ENCODE results near the gene TRIML1. TPM values are rescaled to one million over a fixed set of nuclear protein-coding genes. Genes with fewer than 3 reads are reported as not detected.
A peak's percentile ranks its signal among the peaks of the same experiment; 100 is the strongest.
"Not testable (repeated sequence)": the region's sequence is repeated elsewhere in the genome, so short reads cannot be mapped to it uniquely, and the experiment has no call there.

TRIML1 gene
- total and polyA plus RNA-seq, 2 experiments from 2014 or later = not detected

- no peak for DNase-seq (ENCODE audit: low spot score)
- Histone ChIP-seq H3K27me3 (no peaks in the 10 kb centered on the region), H3K27ac (no peak overlapping the region), H3K36me3 (replicated peaks; ENCODE audit: insufficient read depth, low read depth) (no peaks in the 10 kb centered on the region), H3K4me3 (no peak overlapping the region), H2AFZ (no peak overlapping the region), H3K9me2 (replicated peaks; ENCODE audit: insufficient read depth) (no peaks in the 10 kb centered on the region), H3K79me2 (no peaks in the 10 kb centered on the region), H3K4me2 (no peak overlapping the region), H3K4me1 (ENCODE audit: insufficient read depth) (no peaks in the 10 kb centered on the region), H3K9me3 (ENCODE audit: low read depth) (no peaks in the 10 kb centered on the region), H4K20me1 (ENCODE audit: insufficient read depth, poor library complexity, severe bottlenecking) (no peaks in the 10 kb centered on the region)
- 86% methylated on average over 10 of the region's 11 CpGs for WGBS (ENCODE audit: low lambda C conversion rate, missing lambda C conversion rate)
- TF ChIP-seq EZH2 (IDR thresholded peaks at IDR 0.05; ENCODE audit: borderline replicate concordance) (no peak), EZH2phosphoT487 (IDR thresholded peaks at IDR 0.05; ENCODE audit: low read depth, severe bottlenecking, unreplicated experiment) (no peak)
- TF ChIP-seq, protein P1, sequence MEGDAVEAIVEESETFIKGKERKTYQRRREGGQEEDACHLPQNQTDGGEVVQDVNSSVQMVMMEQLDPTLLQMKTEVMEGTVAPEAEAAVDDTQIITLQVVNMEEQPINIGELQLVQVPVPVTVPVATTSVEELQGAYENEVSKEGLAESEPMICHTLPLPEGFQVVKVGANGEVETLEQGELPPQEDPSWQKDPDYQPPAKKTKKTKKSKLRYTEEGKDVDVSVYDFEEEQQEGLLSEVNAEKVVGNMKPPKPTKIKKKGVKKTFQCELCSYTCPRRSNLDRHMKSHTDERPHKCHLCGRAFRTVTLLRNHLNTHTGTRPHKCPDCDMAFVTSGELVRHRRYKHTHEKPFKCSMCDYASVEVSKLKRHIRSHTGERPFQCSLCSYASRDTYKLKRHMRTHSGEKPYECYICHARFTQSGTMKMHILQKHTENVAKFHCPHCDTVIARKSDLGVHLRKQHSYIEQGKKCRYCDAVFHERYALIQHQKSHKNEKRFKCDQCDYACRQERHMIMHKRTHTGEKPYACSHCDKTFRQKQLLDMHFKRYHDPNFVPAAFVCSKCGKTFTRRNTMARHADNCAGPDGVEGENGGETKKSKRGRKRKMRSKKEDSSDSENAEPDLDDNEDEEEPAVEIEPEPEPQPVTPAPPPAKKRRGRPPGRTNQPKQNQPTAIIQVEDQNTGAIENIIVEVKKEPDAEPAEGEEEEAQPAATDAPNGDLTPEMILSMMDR (IDR thresholded peaks at IDR 0.05; ENCODE audit: poor library complexity) = no peak
These were observed 7.9 kb downstream of the TRIML1 start for GRCh38 chr4:188147176-188147575.

DNA sequence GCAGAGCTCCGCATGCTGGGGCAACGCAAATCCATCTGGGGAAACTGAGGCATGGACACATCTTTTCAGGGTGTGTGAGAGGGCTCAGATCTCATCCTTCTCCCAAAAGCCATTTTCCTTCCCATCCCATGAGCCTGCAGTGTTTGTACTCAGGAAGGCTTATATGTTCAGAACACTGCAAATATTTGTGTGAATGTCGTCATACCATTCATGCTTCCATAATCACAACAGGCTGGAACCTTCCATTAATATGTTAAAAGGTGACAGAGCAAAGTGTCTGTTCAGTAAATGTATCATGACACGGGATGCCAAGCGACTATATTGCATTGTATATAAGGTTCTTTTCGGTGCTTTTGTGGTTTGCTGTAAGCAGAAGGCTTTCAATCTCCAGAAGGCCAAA lies 8.5 kb downstream of the TRIML1 start:
- Histone ChIP-seq H3K79me2 (no peaks in the 10 kb centered on the region), H3K27me3 (no peaks in the 10 kb centered on the region), H2AFZ (no peak overlapping the region), H3K4me1 (ENCODE audit: insufficient read depth) (no peaks in the 10 kb centered on the region), H3K27ac (no peak overlapping the region), H4K20me1 (ENCODE audit: insufficient read depth, poor library complexity, severe bottlenecking) (no peaks in the 10 kb centered on the region), H3K9me2 (replicated peaks; ENCODE audit: insufficient read depth) (no peaks in the 10 kb centered on the region), H3K4me3 (no peak overlapping the region), H3K4me2 (no peak overlapping the region), H3K9me3 (ENCODE audit: low read depth) (no peaks in the 10 kb centered on the region), H3K36me3 (replicated peaks; ENCODE audit: insufficient read depth, low read depth) (no peaks in the 10 kb centered on the region)
- WGBS (ENCODE audit: low lambda C conversion rate, missing lambda C conversion rate) = 78% methylated on average over 6 of the region's 6 CpGs
- TF ChIP-seq EZH2phosphoT487 (IDR thresholded peaks at IDR 0.05; ENCODE audit: low read depth, severe bottlenecking, unreplicated experiment) = no peak
- TF ChIP-seq EZH2 (IDR thresholded peaks at IDR 0.05; ENCODE audit: borderline replicate concordance) = no peak
- no peak for DNase-seq (ENCODE audit: low spot score)

DNA sequence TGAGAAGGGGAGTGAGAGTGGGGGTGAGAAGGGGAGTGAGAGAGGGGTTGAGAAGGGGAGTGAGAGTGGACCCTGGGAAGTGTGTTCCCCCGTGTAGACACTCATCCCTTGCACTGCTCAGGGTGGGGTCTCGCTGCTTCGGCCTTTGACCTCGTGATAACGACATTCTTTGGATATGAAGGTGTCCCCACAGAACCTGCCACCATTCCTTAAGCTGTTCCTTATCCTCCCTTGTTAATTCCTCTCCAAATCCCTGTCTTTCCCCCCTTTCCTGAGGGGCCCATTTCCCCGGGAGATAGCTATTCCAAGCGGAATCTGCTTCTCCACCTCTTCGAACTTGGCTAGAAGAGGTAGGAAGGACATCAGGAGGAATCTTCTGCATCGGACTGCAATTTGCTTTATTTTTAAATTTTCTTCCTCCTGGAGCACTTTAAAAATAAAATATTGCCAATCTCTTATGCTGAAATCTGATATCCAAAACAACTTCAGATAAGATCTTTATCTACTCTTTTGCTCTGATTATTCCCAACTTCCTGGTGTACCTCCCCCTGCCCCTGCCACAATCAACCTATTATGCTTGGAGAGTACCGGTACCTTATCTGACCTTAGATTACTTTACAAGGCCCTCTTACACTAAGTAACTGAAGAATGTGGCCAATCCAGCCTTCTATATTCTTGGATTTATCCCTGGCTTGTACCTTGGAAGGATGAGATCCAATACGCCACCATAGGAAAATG lies 15.6 kb downstream of the TRIML1 start:
- H3K9me2 ChIP-seq (replicated peaks; ENCODE audit: insufficient read depth) = no peaks in the 10 kb centered on the region
- H3K4me1 ChIP-seq (ENCODE audit: insufficient read depth) = no peaks in the 10 kb centered on the region
- TF ChIP-seq EZH2 (IDR thresholded peaks at IDR 0.05; ENCODE audit: borderline replicate concordance) (no peak), EZH2phosphoT487 (IDR thresholded peaks at IDR 0.05; ENCODE audit: low read depth, severe bottlenecking, unreplicated experiment) (no peak)
- TF ChIP-seq, protein P1 (IDR thresholded peaks at IDR 0.05; ENCODE audit: poor library complexity) = no peak
- H3K36me3 ChIP-seq (replicated peaks; ENCODE audit: insufficient read depth, low read depth) = no peaks in the 10 kb centered on the region
- no peak for DNase-seq (ENCODE audit: low spot score)
- no peaks in the 10 kb centered on the region for H4K20me1 ChIP-seq (ENCODE audit: insufficient read depth, poor library complexity, severe bottlenecking)
- no peak overlapping the region for H3K27ac ChIP-seq
- 76% methylated on average over 10 of the region's 11 CpGs for WGBS (ENCODE audit: low lambda C conversion rate, missing lambda C conversion rate)
- no peak overlapping the region for H3K4me3 ChIP-seq
- no peak overlapping the region for H3K4me2 ChIP-seq
- no peaks in the 10 kb centered on the region for H3K79me2 ChIP-seq
- no peaks in the 10 kb centered on the region for H3K9me3 ChIP-seq (ENCODE audit: low read depth)
- no peak overlapping the region for H2AFZ ChIP-seq
- H3K27me3 ChIP-seq = no peaks in the 10 kb centered on the region

- Histone ChIP-seq H3K79me2 (no peaks in the 10 kb centered on the region), H3K36me3 (replicated peaks; ENCODE audit: insufficient read depth, low read depth) (no peaks in the 10 kb centered on the region), H2AFZ (no peak overlapping the region), H3K9me2 (replicated peaks; ENCODE audit: insufficient read depth) (no peaks in the 10 kb centered on the region), H3K27ac (no peak overlapping the region), H3K4me3 (no peak overlapping the region), H3K4me1 (ENCODE audit: insufficient read depth) (no peaks in the 10 kb centered on the region), H3K27me3 (no peaks in the 10 kb centered on the region), H4K20me1 (ENCODE audit: insufficient read depth, poor library complexity, severe bottlenecking) (no peaks in the 10 kb centered on the region), H3K4me2 (no peak overlapping the region), H3K9me3 (ENCODE audit: low read depth) (no peaks in the 10 kb centered on the region)
- no peak for DNase-seq (ENCODE audit: low spot score)
- WGBS (ENCODE audit: low lambda C conversion rate, missing lambda C conversion rate) = 98% methylated on average over 10 of the region's 10 CpGs
- TF ChIP-seq EZH2 (IDR thresholded peaks at IDR 0.05; ENCODE audit: borderline replicate concordance) (no peak), EZH2phosphoT487 (IDR thresholded peaks at IDR 0.05; ENCODE audit: low read depth, severe bottlenecking, unreplicated experiment) (no peak)
- TF ChIP-seq, protein P1 (IDR thresholded peaks at IDR 0.05; ENCODE audit: poor library complexity) = no peak
These were observed 19.1 kb downstream of the TRIML1 start for GRCh38 chr4:188158336-188158735.

DNA sequence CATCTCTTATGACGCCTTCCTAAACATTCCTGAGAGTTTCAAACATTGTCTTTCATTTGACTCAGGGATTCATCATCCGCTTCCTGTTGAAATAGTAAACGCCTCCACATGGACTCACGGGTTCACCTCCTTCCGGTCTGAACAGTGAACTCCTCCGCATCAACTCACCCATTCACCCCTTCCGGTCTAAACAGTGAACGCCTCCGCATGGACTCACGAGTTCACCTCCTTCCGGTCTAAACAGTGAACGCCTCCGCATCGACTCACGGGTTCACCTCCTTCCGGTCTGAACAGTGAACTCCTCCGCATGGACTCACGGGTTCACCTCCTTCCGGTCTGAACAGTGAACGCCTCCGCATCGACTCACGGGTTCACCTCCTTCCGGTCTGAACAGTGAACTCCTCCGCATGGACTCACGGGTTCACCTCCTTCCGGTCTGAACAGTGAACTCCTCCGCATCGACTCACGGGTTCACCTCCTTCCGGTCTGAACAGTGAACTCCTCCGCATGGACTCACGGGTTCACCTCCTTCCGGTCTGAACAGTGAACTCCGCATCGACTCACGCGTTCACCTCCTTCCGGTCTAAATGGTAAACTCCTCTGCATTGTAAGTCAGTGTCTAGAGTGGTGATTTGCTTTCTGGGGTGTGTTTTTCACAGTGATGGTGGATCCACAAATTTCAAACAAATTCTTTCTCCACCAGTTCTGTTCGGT lies 20.4 kb downstream of the TRIML1 start:
- H3K4me2 ChIP-seq; H4K20me1 ChIP-seq (ENCODE audit: insufficient read depth, poor library complexity, severe bottlenecking); H2AFZ ChIP-seq; H3K36me3 ChIP-seq (replicated peaks; ENCODE audit: insufficient read depth, low read depth); H3K4me3 ChIP-seq; H3K4me1 ChIP-seq (ENCODE audit: insufficient read depth); H3K79me2 ChIP-seq; H3K9me3 ChIP-seq (ENCODE audit: low read depth); H3K27me3 ChIP-seq; DNase-seq (ENCODE audit: low spot score); H3K9me2 ChIP-seq (replicated peaks; ENCODE audit: insufficient read depth): not testable (repeated sequence)
- H3K27ac ChIP-seq = peak overlapping the region; percentile 7
- WGBS (ENCODE audit: low lambda C conversion rate, missing lambda C conversion rate) = 98% methylated on average over 34 of the region's 40 CpGs

Data from hepatocyte (in vitro differentiated cells).